SU-DHL-6 (cell line): Measurements from ENCODE around the gene ELK4.

Source experiments
- H2AFZ ChIP-seq: fragments of 200-600 bp; sonication (generic); 2 replicates; pipeline ENCODE4 v1.6.1; 2014; ENCODE audit warnings: low read depth, mild to moderate bottlenecking, moderate library complexity, mixed read lengths, antibody characterized with exemption, low read length; ENCODE audit not compliant: severe bottlenecking
- H3F3A ChIP-seq: fragments of 200-600 bp; shearing (Covaris generic); 2 replicates; pipeline ENCODE4 v1.6.0; 2016; ENCODE audit warnings: antibody characterized with exemption, mild to moderate bottlenecking; ENCODE audit not compliant: insufficient read depth
- H3K27ac ChIP-seq: fragments of 200-600 bp; sonication (generic); 2 replicates; pipeline ENCODE4 v1.5.1; 2016; ENCODE audit warnings: low read depth, mild to moderate bottlenecking, low read length, moderate library complexity, mixed read lengths
- H3K27me3 ChIP-seq: fragments of 200-600 bp; sonication (generic), shearing (Covaris generic); 2 replicates; pipeline ENCODE4 v1.6.0; 2014; ENCODE audit warnings: mild to moderate bottlenecking, low read length
- H3K36me3 ChIP-seq: fragments of 200-600 bp; sonication (generic); 2 replicates; pipeline ENCODE4 v1.6.1; 2014; ENCODE audit warnings: mild to moderate bottlenecking, low read length, mixed read lengths
- H3K4me2 ChIP-seq: fragments of 300-600, 200-600 bp; shearing (Covaris generic), sonication (generic); 2 replicates; pipeline ENCODE4 v1.6.0; 2014; ENCODE audit warnings: low read length, low read depth, mild to moderate bottlenecking; ENCODE audit not compliant: poor library complexity, severe bottlenecking
- H3K4me3 ChIP-seq: fragments of 200-600 bp; sonication (generic); 2 replicates; pipeline ENCODE4 v1.5.1; 2014; ENCODE audit warnings: antibody characterized with exemption, low read length, mild to moderate bottlenecking, mixed read lengths; ENCODE audit not compliant: insufficient read depth, poor library complexity, severe bottlenecking
- H3K79me2 ChIP-seq: fragments of 200-600 bp; sonication (generic); 2 replicates; pipeline ENCODE4 v1.6.1; 2014; ENCODE audit warnings: mild to moderate bottlenecking, low read length, moderate library complexity; ENCODE audit not compliant: insufficient read depth
- H3K9ac ChIP-seq: fragments of 200-600 bp; sonication (generic); 2 replicates; pipeline ENCODE4 v1.7.0; 2014; ENCODE audit warnings: mild to moderate bottlenecking, low read length
- H3K9me2 ChIP-seq: fragments of 200-600 bp; sonication (generic); replicated peaks from 2 replicates; pipeline ENCODE4 v1.6.1; 2014; ENCODE audit warnings: low read length; ENCODE audit not compliant: insufficient read depth
- H3K9me3 ChIP-seq: fragments of 200-600 bp; sonication (generic); 2 replicates; pipeline ENCODE4 v1.6.1; 2014; ENCODE audit warnings: low read length, mixed read lengths; ENCODE audit not compliant: insufficient read depth
- H4K20me1 ChIP-seq: fragments of 200-600 bp; sonication (generic); 2 replicates; pipeline ENCODE4 v1.6.1; 2014; ENCODE audit warnings: low read depth, mild to moderate bottlenecking, antibody characterized with exemption, low read length, moderate library complexity, mixed read lengths
- EZH2phosphoT487 ChIP-seq: fragments of 200-600 bp; sonication (generic), shearing (Covaris generic); conservative IDR thresholded peaks from 2 replicates; pipeline ENCODE4 v1.6.1; 2018; ENCODE audit warnings: mild to moderate bottlenecking, antibody characterized with exemption, low read length, moderate library complexity, mixed read lengths
- TF ChIP-seq, protein P1 (sequence below): fragments of 200-600 bp; sonication (generic); IDR thresholded peaks from one replicate; pipeline ENCODE4 v1.5.1; 2017; ENCODE audit warnings: antibody characterized with exemption, mild to moderate bottlenecking, low read length, moderate library complexity; ENCODE audit not compliant: insufficient read depth, poor library complexity, severe bottlenecking

Gene ELK4

GRCh38 chr1:205615789-205616188 is 16.0 kb downstream of the ELK4 start:
- no peak overlapping the region for H3K4me2 ChIP-seq
- H3K9me3 ChIP-seq = no peaks in the 10 kb centered on the region
- peaks cover 75% of the 10 kb centered on the region for H3K79me2 ChIP-seq
- no peak overlapping the region for H3K27ac ChIP-seq
- no peak overlapping the region for H2AFZ ChIP-seq
- TF ChIP-seq EZH2phosphoT487 = no peak
- TF ChIP-seq, protein P1, sequence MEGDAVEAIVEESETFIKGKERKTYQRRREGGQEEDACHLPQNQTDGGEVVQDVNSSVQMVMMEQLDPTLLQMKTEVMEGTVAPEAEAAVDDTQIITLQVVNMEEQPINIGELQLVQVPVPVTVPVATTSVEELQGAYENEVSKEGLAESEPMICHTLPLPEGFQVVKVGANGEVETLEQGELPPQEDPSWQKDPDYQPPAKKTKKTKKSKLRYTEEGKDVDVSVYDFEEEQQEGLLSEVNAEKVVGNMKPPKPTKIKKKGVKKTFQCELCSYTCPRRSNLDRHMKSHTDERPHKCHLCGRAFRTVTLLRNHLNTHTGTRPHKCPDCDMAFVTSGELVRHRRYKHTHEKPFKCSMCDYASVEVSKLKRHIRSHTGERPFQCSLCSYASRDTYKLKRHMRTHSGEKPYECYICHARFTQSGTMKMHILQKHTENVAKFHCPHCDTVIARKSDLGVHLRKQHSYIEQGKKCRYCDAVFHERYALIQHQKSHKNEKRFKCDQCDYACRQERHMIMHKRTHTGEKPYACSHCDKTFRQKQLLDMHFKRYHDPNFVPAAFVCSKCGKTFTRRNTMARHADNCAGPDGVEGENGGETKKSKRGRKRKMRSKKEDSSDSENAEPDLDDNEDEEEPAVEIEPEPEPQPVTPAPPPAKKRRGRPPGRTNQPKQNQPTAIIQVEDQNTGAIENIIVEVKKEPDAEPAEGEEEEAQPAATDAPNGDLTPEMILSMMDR = no peak
- H3K4me3 ChIP-seq = no peak overlapping the region
- H3K27me3 ChIP-seq = no peaks in the 10 kb centered on the region
- H4K20me1 ChIP-seq = peaks cover 5% of the 10 kb centered on the region; the same call in 1 of the 2 replicates
- H3K36me3 ChIP-seq = peaks cover 83% of the 10 kb centered on the region
- H3K9ac ChIP-seq = no peak overlapping the region
- peaks cover 24% of the 10 kb centered on the region; the same call in 1 of the 2 replicates for H3F3A ChIP-seq
- H3K9me2 ChIP-seq = no peaks in the 10 kb centered on the region

DNA sequence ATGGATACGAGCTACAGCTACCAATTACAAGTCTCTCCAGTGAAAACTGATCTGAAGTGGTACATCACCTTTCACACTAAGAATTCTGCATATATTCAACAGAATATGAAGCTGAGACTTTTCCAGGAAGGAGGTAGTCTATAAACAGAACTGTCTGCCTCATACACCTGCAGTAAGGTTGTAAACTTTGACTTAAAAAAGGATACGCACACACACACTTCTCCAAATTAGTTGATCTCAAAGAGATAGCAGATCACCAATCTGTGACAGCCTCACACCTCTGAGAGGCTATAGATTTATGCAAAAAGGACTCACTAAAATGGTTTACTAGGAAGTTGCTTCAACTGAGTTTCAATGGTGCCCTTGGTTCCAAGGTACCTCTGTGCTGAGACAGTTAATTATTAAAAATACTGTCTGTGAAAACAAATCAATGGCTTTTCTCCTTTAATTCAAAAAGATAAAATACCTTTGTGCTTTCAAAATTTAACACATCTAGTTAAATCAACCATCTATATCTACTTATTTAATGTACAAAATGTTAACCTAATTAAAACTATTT is 17.9 kb downstream of the ELK4 start:
- H3K36me3 ChIP-seq = peaks cover 80% of the 10 kb centered on the region
- H3K4me2 ChIP-seq = no peak overlapping the region

DNA sequence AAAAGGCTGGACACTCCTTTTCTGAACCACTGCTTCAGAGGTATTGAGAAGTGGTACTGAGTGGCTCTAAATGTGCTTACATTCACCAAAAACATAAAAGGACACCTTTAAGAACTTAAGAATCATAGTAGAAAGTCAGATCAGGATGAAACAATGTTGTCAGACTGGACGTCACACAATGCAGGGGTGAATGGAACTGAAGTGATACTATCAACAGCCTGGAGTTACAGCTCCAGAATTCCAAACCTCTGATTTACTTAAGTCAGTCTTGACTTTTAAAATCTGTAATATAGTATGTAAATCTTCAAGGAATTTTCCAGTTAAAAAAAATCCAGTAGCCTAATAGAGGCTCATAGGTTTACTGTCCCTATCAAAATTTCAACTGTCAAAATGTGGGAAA is 19.3 kb downstream of the ELK4 start:
- TF ChIP-seq, protein P1 = no peak
- TF ChIP-seq EZH2phosphoT487 = no peak
- H3K9me2 ChIP-seq = no peaks in the 10 kb centered on the region
- H4K20me1 ChIP-seq = peaks cover 5% of the 10 kb centered on the region; the same call in 1 of the 2 replicates
- H3K27ac ChIP-seq = no peak overlapping the region
- peaks cover 24% of the 10 kb centered on the region; the same call in 1 of the 2 replicates for H3F3A ChIP-seq
- no peaks in the 10 kb centered on the region for H3K27me3 ChIP-seq
- H3K4me3 ChIP-seq = no peak overlapping the region
- peaks cover 84% of the 10 kb centered on the region for H3K79me2 ChIP-seq
- H3K9ac ChIP-seq = no peak overlapping the region
- H3K4me2 ChIP-seq = no peak overlapping the region
- peaks cover 85% of the 10 kb centered on the region for H3K36me3 ChIP-seq
- H3K9me3 ChIP-seq = no peaks in the 10 kb centered on the region
- no peak overlapping the region for H2AFZ ChIP-seq

More for the DNA sequence above, 17.9 kb downstream of the ELK4 start:
- no peaks in the 10 kb centered on the region for H3K9me2 ChIP-seq
- H3K27me3 ChIP-seq = no peaks in the 10 kb centered on the region
- no peak overlapping the region for H3K9ac ChIP-seq
- peaks cover 5% of the 10 kb centered on the region; the same call in 1 of the 2 replicates for H4K20me1 ChIP-seq
- H3F3A ChIP-seq = peaks cover 24% of the 10 kb centered on the region; the same call in 1 of the 2 replicates
- no peak for TF ChIP-seq EZH2phosphoT487
- TF ChIP-seq, protein P1 = no peak
- no peak overlapping the region for H2AFZ ChIP-seq
- no peak overlapping the region for H3K4me3 ChIP-seq
- no peak overlapping the region for H3K27ac ChIP-seq
- no peaks in the 10 kb centered on the region for H3K9me3 ChIP-seq
- peaks cover 77% of the 10 kb centered on the region for H3K79me2 ChIP-seq
